COLO668 (cell line): ENCODE measurements around the gene GGN.
A peak's percentile ranks its signal among the peaks of the same experiment; 100 is the strongest.
"Not testable (repeated sequence)": the region's sequence is repeated elsewhere in the genome, so short reads cannot be mapped to it uniquely, and the experiment has no call there.

Experiments
- DNase-seq: peaks from one replicate; lab custom pipeline; 2025; ENCODE audit not compliant: unreplicated experiment; lab: John Stamatoyannopoulos, UW

GGN gene

DNA sequence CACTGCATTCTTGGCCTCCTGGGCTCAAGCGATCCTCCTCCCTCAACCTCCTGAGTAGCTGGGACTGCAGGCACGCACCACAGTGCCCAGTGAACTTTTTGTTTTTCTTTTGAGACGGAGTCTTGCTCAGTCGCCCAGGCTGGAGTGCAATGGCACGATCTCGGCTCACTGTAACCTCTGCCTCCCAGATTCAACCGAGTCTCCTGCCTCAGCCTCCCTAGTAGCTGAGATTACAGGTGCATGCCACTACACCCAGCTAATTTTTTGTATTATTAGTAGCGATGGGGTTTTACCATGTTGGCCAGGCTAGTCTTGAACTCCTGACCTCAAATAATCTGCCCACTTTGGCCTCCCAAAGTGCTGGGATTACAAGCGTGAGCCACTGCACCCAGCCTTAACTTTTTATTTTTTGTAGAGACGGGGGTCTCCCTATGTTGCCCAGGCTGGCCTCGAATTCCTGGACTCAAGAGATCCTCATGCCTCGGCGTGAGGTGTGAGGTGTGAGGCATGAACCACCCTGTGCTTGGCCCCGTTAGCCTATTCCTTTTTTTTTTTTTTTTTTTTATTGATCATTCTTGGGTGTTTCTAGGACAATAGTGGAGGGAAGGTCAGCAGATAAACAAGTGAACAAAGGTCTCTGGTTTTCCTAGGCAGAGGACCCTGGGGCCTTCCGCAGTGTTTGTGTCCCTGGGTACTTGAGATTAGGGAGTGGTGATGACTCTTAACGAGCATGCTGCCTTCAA, 24.7 kb downstream of the GGN start:
- not testable (repeated sequence) for DNase-seq

DNA sequence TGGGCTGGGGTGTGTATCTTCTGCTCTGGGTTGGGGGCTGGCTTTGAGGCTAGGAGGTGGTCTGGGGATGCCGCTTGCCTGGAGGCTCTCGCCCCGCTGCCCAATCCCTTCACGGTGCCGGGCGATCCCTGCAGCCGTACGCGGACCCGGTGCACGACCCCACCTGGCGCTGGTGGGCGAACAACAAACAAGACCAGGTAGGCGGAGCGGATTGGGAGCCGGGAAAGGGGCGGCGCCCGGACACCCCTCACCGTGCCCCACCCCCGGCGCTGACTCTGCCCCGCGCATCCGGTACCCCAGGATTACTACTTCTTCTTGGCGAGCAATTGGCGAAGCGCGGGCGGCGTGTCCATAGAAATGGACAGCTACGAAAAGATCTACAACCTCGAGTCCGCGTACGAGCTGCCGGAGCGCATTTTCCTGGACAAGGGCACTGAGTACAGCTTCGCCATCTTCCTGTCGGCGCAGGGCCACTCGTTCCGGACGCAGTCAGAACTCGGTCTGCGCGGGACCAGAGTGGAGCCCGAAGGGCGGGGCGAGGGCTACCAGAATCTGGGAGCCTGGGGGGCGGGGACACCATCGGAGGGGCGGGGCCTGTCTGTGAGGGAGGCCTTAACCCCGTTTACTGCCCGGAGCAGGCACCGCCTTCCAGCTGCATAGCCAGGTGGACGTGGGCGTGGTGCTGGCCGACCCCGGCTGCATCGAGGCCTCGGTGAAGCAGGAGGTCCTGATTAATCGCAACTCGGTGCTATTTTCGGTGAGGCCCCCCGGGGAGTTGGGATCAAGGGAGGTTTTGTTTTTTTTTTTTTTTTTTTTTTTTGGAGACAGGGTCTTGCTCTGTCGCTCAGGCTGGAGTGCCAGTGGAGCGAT, 25.5 kb downstream of the GGN start:
- DNase-seq = peak; percentile 69

- DNase-seq = peak; percentile 82
Measured at GRCh38 chr19:38361633-38362075, 26.2 kb downstream of the GGN start.

GRCh38 chr19:38360839-38361631, 26.8 kb downstream of the GGN start:
- DNase-seq = no peak

DNA sequence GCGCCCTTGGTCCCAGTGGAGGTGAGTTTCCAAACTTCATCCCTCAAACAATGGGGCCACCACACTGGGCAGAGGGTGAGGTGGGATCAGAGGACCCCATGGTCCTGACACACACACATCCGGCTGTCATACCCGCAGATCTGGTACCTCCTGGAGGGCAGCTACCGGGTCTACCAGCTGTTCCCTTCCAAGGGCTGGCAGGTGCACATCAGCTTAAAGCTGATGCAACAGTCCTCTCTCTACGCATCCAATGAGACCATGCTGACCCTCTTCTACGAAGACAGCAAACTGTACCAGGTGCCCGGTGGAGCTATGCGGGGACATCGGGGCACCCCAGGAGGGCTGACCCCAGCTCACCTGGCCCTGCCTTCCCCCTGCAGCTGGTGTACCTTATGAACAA, 27.5 kb downstream of the GGN start:
- DNase-seq = peak; percentile 37

- no peak for DNase-seq
Measured at GRCh38 chr19:38359242-38360021, 28.4 kb downstream of the GGN start.

DNA sequence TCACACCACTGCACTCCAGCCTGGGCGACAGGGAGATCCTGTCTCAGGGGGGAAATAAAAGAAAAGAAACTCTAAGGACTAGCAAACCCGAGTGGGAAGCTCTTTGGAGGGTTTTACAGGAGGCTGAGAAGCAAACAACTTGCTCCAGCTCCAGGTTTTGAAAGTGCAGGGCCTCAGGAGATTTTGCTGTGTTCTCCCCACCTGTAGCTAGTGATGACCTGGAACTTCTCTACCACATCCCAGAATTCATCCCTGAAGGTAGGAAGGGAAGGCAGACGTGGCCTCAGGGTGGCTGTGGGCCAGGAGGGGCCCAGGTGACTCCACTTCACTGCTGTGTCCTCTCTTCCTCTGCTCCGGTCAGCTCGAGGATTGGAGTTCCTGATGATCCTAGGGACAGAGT, 29.8 kb downstream of the GGN start:
- no peak for DNase-seq

- DNase-seq = no peak
Measured at GRCh38 chr19:38355728-38356725, 31.8 kb downstream of the GGN start.

- DNase-seq = no peak
Measured at GRCh38 chr19:38352611-38353010, 35.2 kb downstream of the GGN start.

DNA sequence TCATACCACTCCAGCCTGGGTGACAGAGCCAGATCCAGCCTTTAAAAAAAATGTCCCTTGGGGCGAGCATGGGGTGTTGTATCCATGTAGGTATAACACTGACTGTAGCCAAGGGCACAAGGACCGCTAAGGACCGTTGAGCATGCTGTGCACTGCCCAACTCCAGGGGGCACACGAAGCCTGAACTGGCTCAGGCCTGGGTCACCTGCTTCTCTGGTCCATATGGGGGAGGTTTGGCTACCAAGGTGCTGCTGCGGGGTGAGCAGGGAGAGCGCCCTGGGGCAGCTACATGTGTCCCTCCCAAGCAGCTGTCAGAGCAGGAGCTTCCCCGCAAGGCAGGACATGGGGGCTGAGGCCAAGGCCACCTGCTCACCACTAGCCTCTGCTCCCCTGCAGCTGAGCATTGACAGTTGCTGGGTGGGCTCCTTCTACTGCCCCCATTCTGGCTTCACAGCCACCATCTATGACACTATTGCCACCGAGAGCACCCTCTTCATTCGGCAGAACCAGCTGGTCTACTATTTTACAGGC, 35.9 kb downstream of the GGN start:
- DNase-seq = no peak

DNA sequence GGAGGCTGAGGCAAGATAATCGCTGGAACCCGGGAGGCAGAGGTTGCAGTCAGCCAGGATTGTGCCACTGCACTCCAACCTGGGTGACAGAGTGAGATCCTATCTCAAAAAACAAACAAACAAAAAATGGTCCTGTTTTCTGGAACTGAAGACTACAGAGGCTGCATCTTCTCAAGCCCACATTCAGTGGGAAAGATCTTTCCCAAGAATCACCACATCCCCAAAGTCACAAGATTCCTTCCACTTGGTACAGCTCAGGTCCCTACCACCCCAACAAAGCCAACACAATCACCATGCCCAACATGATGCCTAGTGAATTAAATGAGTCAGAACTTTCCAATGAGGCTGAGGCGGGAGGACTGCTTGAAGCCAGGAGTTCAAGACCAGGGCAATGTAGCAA, 37.0 kb downstream of the GGN start:
- DNase-seq = no peak

DNA sequence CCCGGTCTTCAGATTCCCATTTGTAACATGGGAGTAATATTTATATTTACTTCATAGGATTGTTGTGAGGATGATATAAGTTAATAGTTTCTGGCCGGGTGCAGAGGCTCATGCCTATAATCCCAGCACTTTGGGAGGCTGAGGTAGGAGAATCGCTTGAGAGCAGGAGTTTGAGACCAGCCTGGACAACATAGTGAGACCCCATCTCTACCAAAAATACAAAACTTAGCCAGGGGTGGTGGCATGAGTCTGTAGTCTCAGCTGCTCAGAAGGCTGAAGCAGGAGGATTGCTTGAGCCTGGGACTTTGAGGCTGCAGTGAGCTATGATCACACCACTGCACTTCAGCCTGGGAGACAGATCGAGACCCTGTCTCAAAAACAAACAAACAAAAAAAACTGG, 41.0 kb downstream of the GGN start:
- no peak for DNase-seq

DNA sequence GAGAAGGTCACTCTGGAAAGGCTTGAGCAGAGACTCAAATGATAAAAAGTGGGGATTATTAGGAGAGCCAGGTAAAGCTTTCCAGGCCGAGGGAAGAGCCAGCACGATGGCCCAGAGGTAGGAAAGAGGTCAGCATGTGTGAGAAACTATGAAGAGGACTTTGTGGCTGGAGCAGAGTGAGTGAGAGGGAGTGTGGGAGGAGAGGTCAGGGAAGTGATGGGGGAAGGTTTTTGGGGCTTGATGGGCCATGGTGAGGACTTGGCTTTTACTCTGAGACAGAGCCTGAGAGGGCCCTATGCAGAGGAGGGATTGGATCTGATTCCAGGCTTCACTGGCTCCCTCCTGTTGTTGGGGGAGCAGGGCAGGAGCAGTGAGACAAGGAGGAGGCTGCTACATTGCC, 46.9 kb downstream of the GGN start:
- DNase-seq = no peak

- DNase-seq = not testable (repeated sequence)
Measured at GRCh38 chr19:38339011-38339410, 48.8 kb downstream of the GGN start.

GRCh38 chr19:38337360-38337653, 50.5 kb downstream of the GGN start:
- no peak for DNase-seq

DNA sequence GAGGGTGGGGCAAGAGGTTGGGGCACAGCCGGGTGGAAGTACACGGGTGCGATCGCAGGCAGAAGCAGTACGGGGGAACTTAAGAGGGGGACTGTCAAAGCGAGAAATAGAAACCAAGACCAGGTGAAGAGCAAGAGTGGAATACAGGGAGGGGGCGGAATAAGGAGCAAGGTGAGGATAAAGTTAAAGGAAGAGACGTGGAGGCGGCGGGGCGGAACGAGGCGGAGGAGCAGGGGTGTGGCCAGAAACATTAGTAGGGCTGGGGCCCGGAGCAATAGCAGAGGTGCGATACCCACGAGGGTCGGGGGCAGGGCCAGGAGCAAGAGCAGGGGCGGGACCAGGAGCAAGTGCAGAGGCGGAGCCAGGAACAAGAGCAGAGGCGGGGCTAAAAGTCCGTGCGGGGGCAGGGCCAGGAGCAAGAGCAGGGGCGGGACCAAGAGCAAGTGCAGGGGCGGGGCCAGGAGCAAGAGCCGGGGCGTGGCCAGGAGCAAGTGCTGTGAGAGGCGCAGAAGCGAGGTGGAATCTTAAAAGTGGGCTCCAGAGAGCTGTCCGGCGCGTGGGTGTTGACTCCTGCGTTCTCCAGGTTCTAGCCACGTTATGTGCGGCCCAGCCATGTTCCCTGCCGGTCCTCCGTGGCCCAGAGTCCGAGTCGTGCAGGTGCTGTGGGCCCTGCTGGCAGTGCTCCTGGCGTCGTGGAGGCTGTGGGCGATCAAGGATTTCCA, 51.0 kb downstream of the GGN start:
- peak; percentile 91 for DNase-seq

- peak; percentile 92 for DNase-seq
Measured at GRCh38 chr19:38335949-38336637, 51.7 kb downstream of the GGN start.
